Measurements from ENCODE around the gene MIDN.
A peak's percentile ranks its signal among the peaks of the same experiment; 100 is the strongest.

Gene MIDN

GRCh38 chr19:1270854-1271527 lies 22.6 kb downstream of the MIDN start:
- no peak for DNase-seq

- DNase-seq, result no peak
Measured at GRCh38 chr19:1271528-1272422, 23.4 kb downstream of the MIDN start.

- DNase-seq, result no peak
Measured at GRCh38 chr19:1272423-1273262, 24.3 kb downstream of the MIDN start.

GRCh38 chr19:1273263-1274041 lies 25.1 kb downstream of the MIDN start:
- DNase-seq, result no peak

DNA sequence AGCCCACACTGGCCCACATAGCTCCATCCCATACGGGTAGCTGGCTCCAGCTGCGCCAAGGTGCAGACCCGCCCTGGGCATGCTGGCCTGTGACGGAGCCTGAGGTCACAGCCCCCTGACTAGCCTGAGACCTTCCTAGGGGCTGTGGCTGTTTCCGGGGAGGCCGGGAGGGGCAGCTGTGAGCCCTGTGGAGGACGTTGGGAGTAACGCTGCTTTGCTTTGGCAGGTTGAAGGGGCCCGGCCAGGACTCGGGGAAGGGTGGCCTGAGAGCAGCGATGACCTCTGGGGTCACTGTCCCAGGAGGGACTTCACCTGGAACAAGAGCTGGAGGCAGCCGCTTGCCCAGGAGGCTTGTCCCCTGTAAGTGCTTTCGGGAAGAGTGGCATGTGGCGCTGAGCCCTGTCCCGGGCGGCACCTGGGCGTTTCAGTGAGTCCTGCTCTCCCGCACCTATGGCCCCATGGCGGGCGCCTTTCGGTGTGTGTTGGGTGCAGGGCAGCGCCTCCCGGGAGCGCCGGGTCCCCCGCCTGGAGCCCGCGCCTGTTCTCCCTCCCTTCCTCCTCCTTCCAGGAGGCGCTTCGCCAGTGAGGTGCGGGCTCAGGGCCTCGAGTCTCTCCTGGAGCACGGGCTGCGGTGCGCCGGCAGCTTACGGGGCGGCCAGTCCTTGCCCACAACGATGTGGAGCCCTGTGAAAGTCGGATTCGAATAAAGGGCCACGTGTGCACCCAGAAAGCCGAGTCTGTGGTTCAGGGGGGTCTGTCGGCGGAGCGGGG lies 25.9 kb downstream of the MIDN start:
- DNase-seq, result no peak

DNA sequence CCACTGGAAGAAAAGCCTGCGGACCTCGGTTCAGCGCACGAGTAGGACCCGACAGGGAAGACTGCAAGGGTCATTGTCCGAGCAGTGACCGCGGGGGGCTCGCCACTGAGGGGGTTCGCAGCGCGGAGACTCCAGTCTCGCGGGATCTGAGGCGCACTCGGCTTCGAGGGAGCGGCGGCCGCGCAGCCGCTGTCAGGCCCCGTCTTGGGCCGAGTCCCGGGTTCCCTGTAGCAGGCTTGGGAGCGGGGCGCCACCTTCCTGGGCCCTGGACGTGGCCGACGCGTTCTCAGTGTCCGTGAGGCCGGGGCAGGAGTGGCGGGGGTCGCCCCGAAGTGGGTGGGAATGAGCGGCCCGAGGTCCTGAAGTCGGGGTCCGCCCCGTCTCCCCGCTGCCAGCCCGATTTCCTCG lies 26.5 kb downstream of the MIDN start:
- no peak for DNase-seq

DNA sequence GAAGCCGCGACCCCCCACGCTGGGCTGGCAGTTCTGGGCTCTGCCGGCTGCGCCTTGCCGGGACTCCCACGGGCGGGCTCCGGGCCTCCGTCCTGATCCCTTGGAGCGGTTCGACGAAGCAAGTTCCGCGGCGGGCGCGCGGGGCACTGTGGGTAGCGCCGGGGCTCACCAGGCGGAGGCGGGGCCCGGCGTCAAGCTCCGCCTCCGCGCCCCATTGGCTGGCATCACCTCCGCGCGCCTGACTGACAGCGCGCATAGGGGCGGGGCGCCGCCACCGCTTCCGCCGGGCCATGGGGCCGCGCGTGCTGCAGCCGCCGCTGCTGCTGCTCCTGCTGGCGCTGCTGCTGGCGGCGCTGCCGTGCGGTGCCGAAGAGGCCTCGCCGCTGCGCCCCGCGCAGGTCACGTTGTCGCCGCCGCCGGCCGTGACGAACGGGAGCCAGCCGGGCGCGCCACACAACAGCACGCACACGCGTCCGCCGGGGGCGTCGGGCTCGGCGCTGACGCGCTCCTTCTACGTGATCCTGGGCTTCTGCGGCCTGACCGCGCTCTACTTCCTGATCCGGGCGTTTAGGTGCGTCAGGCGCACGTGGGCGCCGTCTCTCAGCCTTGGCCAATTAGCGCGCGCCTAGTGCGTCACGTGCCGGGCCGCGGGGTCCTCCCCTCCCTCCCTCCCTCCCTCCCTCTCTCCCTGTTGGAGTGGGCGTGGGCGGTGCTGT lies 27.0 kb downstream of the MIDN start, which contains the start of gene FAM174C:
TSS of gene FAM174C (plus strand) at position 271 of the 716 bp plus-strand sequence. CDS start at position 291, 20 bp downstream.
- DNase-seq, result peak; percentile 73

DNA sequence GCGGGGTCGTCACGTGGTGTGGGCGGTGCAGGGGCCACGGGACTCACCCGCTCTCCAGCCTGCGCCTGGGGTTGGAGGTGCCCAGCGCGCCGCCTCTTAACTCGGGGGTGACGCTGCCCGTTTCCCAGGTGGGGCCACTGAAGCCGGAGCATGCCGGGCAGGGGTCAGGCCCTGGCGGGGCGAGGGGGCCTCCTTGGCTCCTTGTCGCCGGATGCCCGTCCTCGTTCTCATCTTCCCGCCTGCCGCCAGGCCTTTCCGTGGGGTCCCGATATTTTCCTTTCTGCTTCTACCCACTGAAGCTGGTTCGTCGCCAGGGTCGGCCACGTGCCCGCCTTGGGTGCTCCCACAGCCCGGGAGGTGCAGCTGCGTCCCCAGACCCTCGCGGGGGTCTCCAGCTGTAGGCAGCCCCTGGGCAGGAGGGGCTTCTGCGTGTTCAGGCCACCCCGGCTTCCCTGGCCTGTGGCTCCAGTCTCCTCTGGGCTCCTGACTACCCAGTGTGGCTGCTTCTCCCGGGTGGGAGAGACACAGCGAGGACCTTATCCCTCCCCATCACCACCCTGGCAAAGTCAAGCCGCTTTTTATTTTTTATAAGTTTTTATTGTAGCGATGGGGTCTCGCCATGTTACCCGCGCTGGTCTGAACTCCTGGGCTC lies 27.7 kb downstream of the MIDN start:
- no peak for DNase-seq

DNA sequence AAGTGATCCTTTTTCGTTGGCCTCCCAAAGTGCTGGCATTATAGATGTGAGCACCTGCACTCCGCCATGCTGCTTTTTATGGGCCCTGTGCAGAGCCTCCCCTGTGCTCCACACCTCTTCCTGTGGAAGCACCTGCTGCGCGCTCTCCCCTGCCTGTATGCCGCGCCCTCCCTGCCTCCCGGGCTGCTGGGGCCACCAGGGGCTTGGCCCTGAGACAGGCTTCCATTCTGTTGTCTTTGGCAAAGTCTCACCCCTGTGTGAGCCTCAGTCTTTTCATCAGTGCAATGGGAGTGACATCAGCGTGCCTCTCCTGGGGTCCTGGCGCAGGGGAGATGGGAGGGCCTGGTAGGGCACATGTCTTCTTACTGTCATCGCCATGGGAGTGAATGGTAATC lies 28.2 kb downstream of the MIDN start:
- DNase-seq, result no peak

- no peak for DNase-seq
Measured at GRCh38 chr19:1277061-1277460, 28.7 kb downstream of the MIDN start.

DNA sequence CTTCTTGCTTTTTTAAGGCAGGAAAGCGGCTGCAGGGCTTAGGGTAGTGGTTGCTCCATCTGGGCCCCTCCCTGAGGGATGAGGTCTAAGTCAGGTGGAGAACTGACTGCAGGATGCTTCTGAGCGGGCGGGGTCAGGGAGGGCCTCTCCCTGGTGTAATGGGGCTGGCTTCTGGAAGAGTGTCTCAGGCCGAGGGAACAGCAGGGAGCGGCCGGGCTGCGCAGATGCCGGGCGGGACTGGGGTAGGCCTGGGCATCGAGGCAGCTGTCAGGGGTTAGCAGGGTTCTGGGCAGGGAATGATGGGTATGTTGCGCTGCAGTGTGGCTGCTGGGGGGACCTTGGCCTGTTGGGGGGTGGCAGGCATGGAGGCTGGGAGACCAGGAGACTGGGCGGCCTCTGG lies 29.7 kb downstream of the MIDN start:
- DNase-seq, result no peak

- no peak for DNase-seq
Measured at GRCh38 chr19:1278713-1279660, 30.6 kb downstream of the MIDN start.

- peak; percentile 30 for DNase-seq
Measured at GRCh38 chr19:1279782-1280341, 31.5 kb downstream of the MIDN start.

DNA sequence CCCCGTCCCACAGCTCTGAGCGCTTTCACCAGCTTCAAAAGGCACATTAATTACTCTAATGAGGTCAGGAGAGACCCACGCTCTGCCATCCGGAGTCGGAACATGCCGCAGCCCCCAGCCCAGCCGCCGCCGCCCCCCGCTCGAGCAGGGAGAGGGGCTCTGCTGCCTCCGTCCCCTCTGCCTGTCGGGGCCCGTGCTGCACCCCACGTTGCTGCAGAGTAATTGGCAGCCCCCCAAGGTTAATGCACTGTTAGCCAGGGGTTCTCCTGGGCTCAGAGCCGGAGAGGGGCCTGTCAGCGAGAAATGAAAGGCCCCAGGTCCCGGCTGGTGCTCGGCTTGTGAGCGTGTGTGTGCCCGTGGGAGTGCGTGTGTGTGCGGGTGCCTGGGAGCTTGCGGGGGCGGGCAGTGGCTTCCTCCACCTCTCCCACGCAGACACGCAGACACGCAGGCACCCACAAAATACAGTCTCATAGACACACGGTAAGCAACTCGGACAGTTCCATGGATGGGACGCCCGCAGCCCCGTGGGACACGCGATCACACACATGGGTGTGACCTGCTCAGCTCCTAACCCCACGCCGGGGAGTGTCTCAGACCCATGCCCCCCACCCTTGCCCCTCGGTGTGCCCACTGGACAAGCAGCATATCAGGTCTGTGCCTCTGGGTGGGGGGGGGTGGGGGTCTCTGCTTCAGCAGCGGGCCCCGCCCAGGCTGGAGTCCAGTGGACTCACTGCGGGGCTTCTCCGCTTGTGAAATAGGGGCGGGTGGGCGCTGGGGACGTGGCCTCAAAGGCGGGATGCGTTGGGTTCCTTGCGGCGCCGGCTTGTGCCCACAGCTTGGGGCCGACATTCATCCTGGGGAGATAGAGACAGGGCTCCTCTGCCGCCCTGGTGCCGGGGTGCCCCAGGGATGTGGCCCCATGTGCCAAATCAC lies 32.5 kb downstream of the MIDN start:
- no peak for DNase-seq

DNA sequence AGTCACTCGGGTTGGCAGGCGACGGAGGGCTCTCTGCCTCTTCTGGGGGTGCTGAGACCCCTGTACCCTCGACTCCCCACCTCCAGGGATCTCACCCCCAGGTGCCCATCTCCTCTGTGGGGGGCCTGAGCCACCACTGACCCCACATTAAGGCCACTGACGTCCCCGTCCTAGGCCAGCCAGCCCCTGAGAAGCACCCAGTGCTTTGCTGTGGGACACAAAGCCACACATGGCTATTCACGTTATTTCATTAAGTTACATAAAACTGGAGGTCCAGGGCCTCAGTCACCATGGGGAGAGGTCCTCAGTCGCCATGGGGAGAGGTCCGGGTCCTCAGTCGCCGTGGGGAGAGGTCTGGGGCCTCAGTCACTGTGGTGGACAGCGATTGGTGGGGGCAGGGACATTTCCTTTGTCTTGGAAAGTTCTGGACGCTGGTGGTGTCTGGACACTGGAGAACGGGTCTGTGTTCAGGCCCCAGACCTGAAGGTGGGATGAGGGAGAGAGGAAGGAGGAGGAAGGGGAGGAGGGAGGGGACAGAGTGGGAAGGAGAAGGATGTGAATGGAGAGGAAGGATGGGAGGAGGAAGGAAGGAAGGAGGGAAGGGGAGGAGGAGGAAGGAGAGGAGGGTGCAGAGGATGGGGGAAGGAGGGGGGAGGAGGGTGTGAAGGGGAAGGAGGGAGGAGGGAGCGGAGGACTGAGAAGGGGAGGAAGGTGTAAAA lies 33.3 kb downstream of the MIDN start:
- DNase-seq, result no peak

DNA sequence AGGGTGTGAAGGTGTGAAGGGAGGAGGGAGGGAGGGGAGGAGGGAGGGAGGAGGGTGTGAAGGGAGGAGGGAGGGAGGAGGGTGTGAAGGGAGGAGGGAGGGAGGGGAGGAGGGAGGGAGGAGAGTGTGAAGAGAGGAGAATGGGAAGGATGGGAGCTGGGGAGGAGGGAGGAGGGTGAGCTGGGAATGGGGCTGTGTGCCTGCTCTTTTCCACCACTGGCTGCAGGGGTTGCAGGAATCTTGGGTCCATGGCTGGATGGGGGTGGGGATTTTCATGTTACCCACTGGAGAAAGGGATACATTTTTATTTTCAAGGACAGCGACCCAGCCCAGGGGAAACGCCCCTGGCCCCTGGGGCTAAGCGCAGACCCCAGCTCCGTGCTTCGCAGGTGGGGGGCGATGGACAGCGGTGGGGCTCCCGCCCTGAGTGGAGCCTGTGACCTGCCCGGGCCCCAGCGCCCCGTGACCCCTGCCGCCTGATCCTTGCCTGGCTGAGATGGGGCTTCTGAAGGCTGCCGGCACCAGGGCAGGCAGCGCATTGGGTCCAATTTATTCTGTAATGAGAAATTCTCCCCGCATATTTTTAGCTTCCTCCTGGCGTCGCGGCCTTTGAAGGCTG lies 34.3 kb downstream of the MIDN start:
- DNase-seq, result no peak
